Measurements from ENCODE around the gene ABCG1. TPM values are rescaled to one million over a fixed set of nuclear protein-coding genes. Genes with fewer than 3 reads are reported as not detected.

The ABCG1 gene
- total and polyA plus RNA-seq, 2 donors (not counting 1 experiment from before 2014, with no cell fraction given), result under 0.01 to 0.12 TPM

- Histone ChIP-seq H3K4me3 (replicated peaks in 1 of 4; ENCODE audit: control extremely low read depth in 1 of 4, insufficient read depth in 1 of 4, low read depth in 3 of 4, low read length in 4 of 4) (no peak overlapping the region), H3K27ac (ENCODE audit: insufficient read depth, low read length) (no peak overlapping the region), H3K36me3 (ENCODE audit: control insufficient read depth, insufficient read depth, low read length) (no peaks in the 10 kb centered on the region), H2AFZ (ENCODE audit: low read length) (no peak overlapping the region), H3K4me1 (ENCODE audit: control insufficient read depth, extremely low read depth, insufficient read depth, low read length) (no peaks in the 10 kb centered on the region), H3K9ac (ENCODE audit: insufficient read depth, low read length) (no peak overlapping the region), H3K9me3 (ENCODE audit: control insufficient read depth, insufficient read depth, low read depth, low read length) (no peaks in the 10 kb centered on the region), H3K79me2 (ENCODE audit: control insufficient read depth, insufficient read depth, low read length) (no peaks in the 10 kb centered on the region), H3K27me3 (ENCODE audit: control insufficient read depth, insufficient read depth, low read length) (no peaks in the 10 kb centered on the region), H3K4me2 (ENCODE audit: extremely low read depth, insufficient read depth, low read length) (no peak overlapping the region), H4K20me1 (ENCODE audit: control insufficient read depth, extremely low read depth, insufficient read depth, low read length) (no peaks in the 10 kb centered on the region)
- no peak for TF ChIP-seq EZH2 (IDR thresholded peaks at IDR 0.05; ENCODE audit: low read length, missing control alignments)
- no peak for TF ChIP-seq CTCF (conservative IDR thresholded peaks at IDR 0.05 in 1 of 2, IDR thresholded peaks at IDR 0.05 in 1 of 2; ENCODE audit: low read depth in 1 of 2, low read length in 2 of 2)
- no peak for DNase-seq (ENCODE audit: low read depth in 2 of 2)
Observed at GRCh38 chr21:42319376-42319775, 100.4 kb downstream of the ABCG1 start.

GRCh38 chr21:42319851-42320572 is 101.1 kb downstream of the ABCG1 start:
- Histone ChIP-seq H3K4me3 (replicated peaks in 1 of 4; ENCODE audit: control extremely low read depth in 1 of 4, insufficient read depth in 1 of 4, low read depth in 3 of 4, low read length in 4 of 4) (no peak overlapping the region), H3K36me3 (ENCODE audit: control insufficient read depth, insufficient read depth, low read length) (no peaks in the 10 kb centered on the region), H3K9me3 (ENCODE audit: control insufficient read depth, insufficient read depth, low read depth, low read length) (no peaks in the 10 kb centered on the region), H4K20me1 (ENCODE audit: control insufficient read depth, extremely low read depth, insufficient read depth, low read length) (no peaks in the 10 kb centered on the region), H3K9ac (ENCODE audit: insufficient read depth, low read length) (no peak overlapping the region), H2AFZ (ENCODE audit: low read length) (no peak overlapping the region), H3K27me3 (ENCODE audit: control insufficient read depth, insufficient read depth, low read length) (no peaks in the 10 kb centered on the region), H3K27ac (ENCODE audit: insufficient read depth, low read length) (no peak overlapping the region), H3K79me2 (ENCODE audit: control insufficient read depth, insufficient read depth, low read length) (no peaks in the 10 kb centered on the region), H3K4me2 (ENCODE audit: extremely low read depth, insufficient read depth, low read length) (no peak overlapping the region), H3K4me1 (ENCODE audit: control insufficient read depth, extremely low read depth, insufficient read depth, low read length) (no peaks in the 10 kb centered on the region)
- no peak for DNase-seq (ENCODE audit: low read depth in 2 of 2)
- TF ChIP-seq EZH2 (IDR thresholded peaks at IDR 0.05; ENCODE audit: low read length, missing control alignments) (no peak), CTCF (conservative IDR thresholded peaks at IDR 0.05 in 1 of 2, IDR thresholded peaks at IDR 0.05 in 1 of 2; ENCODE audit: low read depth in 1 of 2, low read length in 2 of 2) (no peak)

- H3K9me3 ChIP-seq (ENCODE audit: control insufficient read depth, insufficient read depth, low read depth, low read length), result no peaks in the 10 kb centered on the region
- no peak overlapping the region for H3K27ac ChIP-seq (ENCODE audit: insufficient read depth, low read length)
- no peak overlapping the region for H2AFZ ChIP-seq (ENCODE audit: low read length)
- no peaks in the 10 kb centered on the region for H3K36me3 ChIP-seq (ENCODE audit: control insufficient read depth, insufficient read depth, low read length)
- TF ChIP-seq CTCF (conservative IDR thresholded peaks at IDR 0.05 in 1 of 2, IDR thresholded peaks at IDR 0.05 in 1 of 2; ENCODE audit: low read depth in 1 of 2, low read length in 2 of 2) (no peak), EZH2 (IDR thresholded peaks at IDR 0.05; ENCODE audit: low read length, missing control alignments) (no peak)
- DNase-seq (ENCODE audit: low read depth in 2 of 2), result no peak
- H3K4me3 ChIP-seq (replicated peaks in 1 of 4; ENCODE audit: control extremely low read depth in 1 of 4, insufficient read depth in 1 of 4, low read depth in 3 of 4, low read length in 4 of 4), result no peak overlapping the region
- no peaks in the 10 kb centered on the region for H4K20me1 ChIP-seq (ENCODE audit: control insufficient read depth, extremely low read depth, insufficient read depth, low read length)
- H3K4me1 ChIP-seq (ENCODE audit: control insufficient read depth, extremely low read depth, insufficient read depth, low read length), result no peaks in the 10 kb centered on the region
- no peaks in the 10 kb centered on the region for H3K27me3 ChIP-seq (ENCODE audit: control insufficient read depth, insufficient read depth, low read length)
- no peak overlapping the region for H3K4me2 ChIP-seq (ENCODE audit: extremely low read depth, insufficient read depth, low read length)
- no peaks in the 10 kb centered on the region for H3K79me2 ChIP-seq (ENCODE audit: control insufficient read depth, insufficient read depth, low read length)
- H3K9ac ChIP-seq (ENCODE audit: insufficient read depth, low read length), result no peak overlapping the region
Observed at GRCh38 chr21:42320791-42321190, 101.9 kb downstream of the ABCG1 start.
